RWPE1 (cell line): Measurements from ENCODE around the gene ZNF334.

Experiments
- CTCF ChIA-PET: fragments of 350-600 bp; sonication (Branson Sonifier 250); formaldehyde crosslinking; extraction: SDS; loops from one replicate; lab custom pipeline; 2021; lab: Yijun Ruan, JAX
- POLR2A ChIA-PET: fragments of 400-600 bp; formaldehyde crosslinking; extraction: SDS; loops from one replicate; lab custom pipeline; 2020; ENCODE audit warnings: antibody characterized with exemption; ENCODE audit not compliant: low non-redundant PET; lab: Yijun Ruan, JAX
- DNase-seq: peaks from one replicate; pipeline ENCODE4 v3.0.0; 2012; ENCODE audit warnings: low spot score
- H3K27ac ChIP-seq: fragments of 450-650 bp; 2 replicates; pipeline ENCODE4 v1.5.1; 2017
- TF ChIP-seq, protein P1 (sequence below): fragments of 450-650 bp; conservative IDR thresholded peaks from 2 replicates; pipeline ENCODE4 v1.5.1; 2017; ENCODE audit warnings: low read depth, mild to moderate bottlenecking

ZNF334 gene

DNA sequence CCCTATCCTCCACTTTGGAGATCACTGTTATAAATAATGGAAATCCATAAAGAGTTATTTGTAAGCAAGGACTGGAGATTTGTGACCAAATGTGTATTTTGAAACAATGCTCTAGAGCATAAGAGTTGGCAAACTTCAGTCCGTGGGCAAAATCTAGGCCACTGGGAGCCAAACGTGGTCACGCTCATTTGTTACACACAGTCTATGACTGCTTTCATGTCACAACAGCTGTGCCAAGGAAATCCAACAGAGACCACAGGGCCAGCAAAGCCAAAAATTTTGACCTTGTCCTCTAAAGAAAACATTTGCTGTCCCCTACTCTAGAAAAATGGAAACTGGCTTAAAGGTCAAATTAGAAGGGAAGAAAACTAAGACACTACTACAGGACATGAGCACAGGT lies 7.9 kb downstream of the ZNF334 start:
- POLR2A ChIA-PET = no interaction called here
- CTCF ChIA-PET = interaction anchor here (0.7 kb wide), 2 partner anchors 9 to 426 kb away, joined by 3 to 4 read pairs; no protein-coding TSS in a partner anchor
- DNase-seq = no peak
- TF ChIP-seq, protein P1, sequence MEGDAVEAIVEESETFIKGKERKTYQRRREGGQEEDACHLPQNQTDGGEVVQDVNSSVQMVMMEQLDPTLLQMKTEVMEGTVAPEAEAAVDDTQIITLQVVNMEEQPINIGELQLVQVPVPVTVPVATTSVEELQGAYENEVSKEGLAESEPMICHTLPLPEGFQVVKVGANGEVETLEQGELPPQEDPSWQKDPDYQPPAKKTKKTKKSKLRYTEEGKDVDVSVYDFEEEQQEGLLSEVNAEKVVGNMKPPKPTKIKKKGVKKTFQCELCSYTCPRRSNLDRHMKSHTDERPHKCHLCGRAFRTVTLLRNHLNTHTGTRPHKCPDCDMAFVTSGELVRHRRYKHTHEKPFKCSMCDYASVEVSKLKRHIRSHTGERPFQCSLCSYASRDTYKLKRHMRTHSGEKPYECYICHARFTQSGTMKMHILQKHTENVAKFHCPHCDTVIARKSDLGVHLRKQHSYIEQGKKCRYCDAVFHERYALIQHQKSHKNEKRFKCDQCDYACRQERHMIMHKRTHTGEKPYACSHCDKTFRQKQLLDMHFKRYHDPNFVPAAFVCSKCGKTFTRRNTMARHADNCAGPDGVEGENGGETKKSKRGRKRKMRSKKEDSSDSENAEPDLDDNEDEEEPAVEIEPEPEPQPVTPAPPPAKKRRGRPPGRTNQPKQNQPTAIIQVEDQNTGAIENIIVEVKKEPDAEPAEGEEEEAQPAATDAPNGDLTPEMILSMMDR = no peak
- no peak overlapping the region for H3K27ac ChIP-seq

DNA sequence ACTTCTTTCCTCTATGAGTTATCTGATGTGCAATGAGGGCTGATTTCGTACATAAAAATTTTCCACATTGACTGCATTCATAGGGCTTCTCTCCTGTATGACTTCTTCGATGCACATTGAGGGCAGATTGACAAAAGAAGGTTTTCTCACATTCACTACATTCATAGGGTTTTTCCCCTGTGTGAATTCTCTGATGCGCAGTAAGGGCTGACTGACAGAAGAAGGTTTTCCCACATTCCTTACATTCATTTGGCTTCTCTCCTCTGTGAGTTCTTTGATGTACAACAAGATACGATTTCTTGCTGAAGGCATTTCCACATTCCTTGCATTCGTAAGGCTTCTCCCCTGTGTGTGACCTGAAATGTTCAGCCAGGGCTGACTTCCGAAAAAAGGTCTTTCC lies 11.4 kb downstream of the ZNF334 start:
- TF ChIP-seq, protein P1 = no peak
- CTCF ChIA-PET = no interaction called here
- POLR2A ChIA-PET = no interaction called here
- no peak overlapping the region for H3K27ac ChIP-seq
- DNase-seq = no peak

GRCh38 chr20:46501337-46501942 lies 11.9 kb downstream of the ZNF334 start:
- DNase-seq = no peak
- ChIA-PET CTCF (no interaction called here), POLR2A (no interaction called here)
- H3K27ac ChIP-seq = no peak overlapping the region
- TF ChIP-seq, protein P1 = no peak

DNA sequence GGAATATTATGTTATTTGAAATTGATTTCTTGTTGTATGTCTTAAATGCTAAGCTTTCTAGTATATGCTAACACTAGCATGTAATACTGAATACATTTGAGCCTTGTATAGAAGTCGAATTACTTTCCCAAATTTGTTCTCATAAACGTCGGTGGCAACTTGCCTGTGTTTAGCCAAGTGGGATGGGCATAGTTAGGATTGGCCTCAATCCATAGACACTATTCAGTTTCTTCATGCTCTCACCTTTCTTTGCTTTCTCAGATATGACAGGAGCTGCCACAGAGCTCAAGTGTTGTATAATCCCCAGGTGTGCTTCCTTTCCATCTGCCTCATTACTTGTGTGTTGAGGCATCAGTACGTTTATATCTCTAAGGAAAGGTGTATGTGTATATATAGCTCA lies 19.3 kb downstream of the ZNF334 start:
- CTCF ChIA-PET = no interaction called here
- no peak for DNase-seq
- POLR2A ChIA-PET = no interaction called here
- TF ChIP-seq, protein P1 = no peak
- H3K27ac ChIP-seq = no peak overlapping the region

DNA sequence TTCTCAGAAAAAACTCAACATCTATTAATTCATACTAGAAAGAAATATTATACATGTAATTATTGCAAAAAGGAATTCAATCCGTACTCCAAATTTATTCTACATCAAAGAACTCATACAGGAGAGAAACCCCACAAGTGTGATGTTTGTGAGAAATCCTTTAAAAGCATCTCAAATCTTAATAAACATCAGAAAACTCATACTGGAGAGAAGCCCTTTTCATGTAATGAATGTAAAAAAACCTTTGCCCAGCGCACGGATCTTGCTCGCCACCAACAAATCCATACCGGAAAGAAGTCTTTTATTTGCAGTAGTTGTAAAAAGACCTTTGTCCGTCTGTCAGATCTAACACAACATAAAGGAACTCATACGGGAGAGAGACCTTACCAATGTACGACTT lies 22.0 kb downstream of the ZNF334 start:
- no peak for DNase-seq
- ChIA-PET POLR2A (no interaction called here), CTCF (no interaction called here)
- no peak overlapping the region for H3K27ac ChIP-seq
- TF ChIP-seq, protein P1 = no peak

GRCh38 chr20:46488451-46488850 lies 24.9 kb downstream of the ZNF334 start:
- TF ChIP-seq, protein P1 = no peak
- CTCF ChIA-PET = no interaction called here
- no peak for DNase-seq
- POLR2A ChIA-PET = no interaction called here
- H3K27ac ChIP-seq = no peak overlapping the region
